Measurements from ENCODE around the gene UQCC3.

- TF ChIP-seq POLR2AphosphoS5 (IDR thresholded peaks at IDR 0.05), result no peak
- TF ChIP-seq, protein P1, sequence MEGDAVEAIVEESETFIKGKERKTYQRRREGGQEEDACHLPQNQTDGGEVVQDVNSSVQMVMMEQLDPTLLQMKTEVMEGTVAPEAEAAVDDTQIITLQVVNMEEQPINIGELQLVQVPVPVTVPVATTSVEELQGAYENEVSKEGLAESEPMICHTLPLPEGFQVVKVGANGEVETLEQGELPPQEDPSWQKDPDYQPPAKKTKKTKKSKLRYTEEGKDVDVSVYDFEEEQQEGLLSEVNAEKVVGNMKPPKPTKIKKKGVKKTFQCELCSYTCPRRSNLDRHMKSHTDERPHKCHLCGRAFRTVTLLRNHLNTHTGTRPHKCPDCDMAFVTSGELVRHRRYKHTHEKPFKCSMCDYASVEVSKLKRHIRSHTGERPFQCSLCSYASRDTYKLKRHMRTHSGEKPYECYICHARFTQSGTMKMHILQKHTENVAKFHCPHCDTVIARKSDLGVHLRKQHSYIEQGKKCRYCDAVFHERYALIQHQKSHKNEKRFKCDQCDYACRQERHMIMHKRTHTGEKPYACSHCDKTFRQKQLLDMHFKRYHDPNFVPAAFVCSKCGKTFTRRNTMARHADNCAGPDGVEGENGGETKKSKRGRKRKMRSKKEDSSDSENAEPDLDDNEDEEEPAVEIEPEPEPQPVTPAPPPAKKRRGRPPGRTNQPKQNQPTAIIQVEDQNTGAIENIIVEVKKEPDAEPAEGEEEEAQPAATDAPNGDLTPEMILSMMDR (IDR thresholded peaks at IDR 0.05), result no peak
Observed at GRCh38 chr11:62646825-62647608, 24.5 kb upstream of the UQCC3 start.
